Smooth muscle cell of the brain vasculature (primary cell): ENCODE data around the gene ENO4.

Experiments
- DNase-seq: peaks from one replicate; pipeline ENCODE4 v3.0.0-alpha.2; 2012; ENCODE audit warnings: low read depth, low spot score

The ENO4 gene

GRCh38 chr10:116912162-116912561 lies 62.9 kb downstream of the ENO4 start:
- DNase-seq: no peak

GRCh38 chr10:116913695-116914094 lies 64.4 kb downstream of the ENO4 start:
- no peak for DNase-seq

GRCh38 chr10:116915340-116915739 lies 66.0 kb downstream of the ENO4 start:
- DNase-seq: no peak

DNA sequence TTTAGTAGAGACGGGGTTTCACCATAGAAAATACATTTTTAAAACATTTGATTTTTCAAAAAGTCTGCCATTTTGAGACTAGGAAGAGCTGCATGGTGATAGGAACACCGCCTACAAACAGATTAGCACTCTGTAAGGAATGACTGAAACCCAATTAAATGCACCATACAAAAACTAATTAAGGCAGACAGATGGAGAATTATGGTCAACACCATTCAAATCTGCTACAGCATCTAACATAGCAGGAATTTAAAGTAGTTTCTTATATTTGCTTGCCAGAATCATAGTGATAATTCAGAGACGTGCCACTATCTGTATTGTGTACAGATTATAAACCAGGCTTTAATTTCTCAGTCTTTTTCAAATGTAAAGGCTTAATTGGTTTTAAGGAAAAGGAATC lies 68.2 kb downstream of the ENO4 start:
- DNase-seq: no peak

- no peak for DNase-seq
These were observed 69.3 kb downstream of the ENO4 start for GRCh38 chr10:116918583-116918982.

DNA sequence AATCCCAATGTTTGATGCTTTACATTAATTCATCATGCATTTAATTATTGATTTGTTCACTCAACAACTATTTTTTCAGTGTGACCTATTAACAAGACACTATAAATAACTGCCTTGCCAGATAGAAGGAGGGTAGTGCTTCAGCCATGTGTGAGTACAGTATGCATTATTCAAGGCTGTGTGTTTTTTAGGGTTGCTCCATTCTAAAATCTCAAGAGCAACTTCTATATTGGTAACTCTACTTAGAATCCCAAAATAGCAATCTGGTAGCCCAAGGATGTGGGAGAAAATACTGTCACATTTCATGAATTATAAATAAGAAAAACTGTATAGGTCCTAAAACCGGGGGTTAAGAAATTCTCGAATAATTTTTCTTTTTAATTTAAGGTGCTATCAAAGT lies 69.9 kb downstream of the ENO4 start:
- no peak for DNase-seq

- no peak for DNase-seq
These were observed 70.4 kb downstream of the ENO4 start for GRCh38 chr10:116919706-116920105.

DNA sequence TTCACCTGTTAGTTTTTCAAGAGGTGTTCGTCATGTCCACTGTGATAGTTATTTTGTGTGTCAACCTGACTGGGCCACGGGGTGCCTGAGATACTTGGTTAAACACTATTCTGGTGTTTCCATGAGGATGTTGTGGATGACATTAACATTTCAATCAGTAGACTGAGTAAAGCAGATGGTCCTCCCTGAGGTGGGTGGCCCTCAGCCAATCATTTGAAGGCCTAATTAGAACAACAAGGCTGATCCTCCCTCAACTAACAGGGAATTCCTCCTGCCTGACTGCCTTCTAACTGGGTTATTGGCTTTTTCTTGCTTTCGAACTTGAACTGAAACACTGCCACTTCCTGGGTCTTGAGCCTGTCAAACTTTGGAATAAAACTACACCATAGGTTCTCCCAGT lies 75.8 kb downstream of the ENO4 start:
- DNase-seq: no peak

DNA sequence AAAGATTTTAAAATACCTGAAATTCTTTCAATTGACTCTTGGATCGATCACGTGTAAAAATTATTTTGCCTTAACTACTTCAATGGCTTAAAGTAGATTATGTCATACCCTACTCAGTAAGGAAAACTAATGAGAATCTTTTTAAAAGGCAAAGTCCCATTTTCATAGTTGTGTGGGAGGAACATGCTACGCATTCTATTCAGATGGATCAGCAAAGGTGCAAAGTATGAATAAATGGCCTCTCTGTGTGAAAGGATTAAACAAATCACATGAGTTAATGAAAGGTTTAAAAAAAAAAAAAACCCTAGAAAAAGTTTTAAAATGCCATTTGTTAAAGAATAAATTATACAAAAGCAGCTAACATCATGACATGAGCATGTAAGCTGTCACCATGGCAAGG lies 77.1 kb downstream of the ENO4 start:
- no peak for DNase-seq

GRCh38 chr10:116931806-116932205 lies 82.5 kb downstream of the ENO4 start:
- DNase-seq: no peak
